PC-3 (cell line): ENCODE measurements around the gene TWF2. TPM values are rescaled to one million over a fixed set of nuclear protein-coding genes. Genes with fewer than 3 reads are reported as not detected.

Experiments
- ATAC-seq: fragments of 200-7000 bp; cut with Tn5 transposase; 2 replicates; pipeline ENCODE4 v1.9.1; 2020; ENCODE audit warnings: mild to moderate bottlenecking, moderate library complexity
- BruUV-seq: library from RNA; stranded (reverse); fragments of 400-500 nt; replicated peaks from 2 replicates; lab custom pipeline; 2021; lab: Mats Ljungman, UMichigan
- CTCF ChIA-PET: fragments of 300-600 bp; sonication (Branson Sonifier 250); formaldehyde crosslinking; loops from one replicate; lab custom pipeline; 2022; ENCODE audit warnings: antibody characterized with exemption; lab: Charles Lee
- POLR2A ChIA-PET: fragments of 300-600 bp; sonication (Branson Sonifier 250); formaldehyde crosslinking; loops from one replicate; lab custom pipeline; 2022; ENCODE audit warnings: antibody characterized with exemption; ENCODE audit not compliant: unreplicated experiment; lab: Charles Lee
- DNase-seq: peaks from one replicate; pipeline ENCODE4 v3.0.0-alpha.2; 2015
- H2AFZ ChIP-seq: fragments of 300-600 bp; sonication (generic); 2 replicates; pipeline ENCODE4 v1.6.0; 2016; ENCODE audit warnings: antibody characterized with exemption, low read length
- H3F3A ChIP-seq: fragments of 300-600 bp; sonication (generic); one replicate; pipeline ENCODE4 v1.6.0; 2017; ENCODE audit warnings: antibody characterized with exemption, low read length, control low read depth, mild to moderate bottlenecking; ENCODE audit not compliant: unreplicated experiment
- H3K27ac ChIP-seq: fragments of 300-600 bp; sonication (generic); 2 replicates; pipeline ENCODE4 v1.5.1; 2016; ENCODE audit warnings: mild to moderate bottlenecking, low read length
- H3K27me3 ChIP-seq: fragments of 300-600 bp; sonication (generic); 2 replicates; pipeline ENCODE4 v1.6.1; 2016; ENCODE audit warnings: low read length, mixed read lengths
- H3K36me3 ChIP-seq: fragments of 300-600 bp; sonication (generic); 2 replicates; pipeline ENCODE4 v1.6.1; 2016; ENCODE audit warnings: low read depth, mixed run types, low read length, mixed read lengths
- H3K4me1 ChIP-seq: fragments of 300-600 bp; sonication (generic); 2 replicates; pipeline ENCODE4 v1.5.1; 2016; ENCODE audit warnings: low read length; ENCODE audit not compliant: insufficient read depth
- H3K4me2 ChIP-seq: fragments of 300-600 bp; sonication (generic); 2 replicates; pipeline ENCODE4 v1.6.0; 2016; ENCODE audit warnings: low read length
- H3K4me3 ChIP-seq: fragments of 300-600 bp; sonication (generic); 2 replicates; pipeline ENCODE4 v1.5.1; 2016; ENCODE audit warnings: mild to moderate bottlenecking, low read length, mixed read lengths
- H3K79me2 ChIP-seq: fragments of 300-600 bp; sonication (generic); 2 replicates; pipeline ENCODE4 v1.6.1; 2017; ENCODE audit warnings: low read length, mixed read lengths
- H3K9ac ChIP-seq: fragments of 300-600 bp; sonication (generic); 2 replicates; pipeline ENCODE4 v1.6.0; 2016; ENCODE audit warnings: mild to moderate bottlenecking, low read length
- H3K9me2 ChIP-seq: fragments of 300-600 bp; sonication (generic); replicated peaks from 2 replicates; pipeline ENCODE4 v1.6.1; 2016; ENCODE audit warnings: mixed run types, low read length, mixed read lengths
- H3K9me3 ChIP-seq: fragments of 300-600 bp; sonication (generic); 2 replicates; pipeline ENCODE4 v1.6.1; 2016; ENCODE audit warnings: low read length, mixed read lengths
- H4K20me1 ChIP-seq: fragments of 300-600 bp; sonication (generic); 2 replicates; pipeline ENCODE4 v1.6.1; 2016; ENCODE audit warnings: low read length, mixed read lengths
- EZH2 ChIP-seq: fragments of 300-600 bp; sonication (generic); IDR thresholded peaks from one replicate; pipeline ENCODE4 v1.6.1; 2017; ENCODE audit warnings: antibody characterized with exemption, mild to moderate bottlenecking, low read length; ENCODE audit not compliant: unreplicated experiment
- EZH2phosphoT487 ChIP-seq: fragments of 300-600 bp; sonication (generic); IDR thresholded peaks from 2 replicates; pipeline ENCODE4 v1.6.1; 2018; ENCODE audit warnings: mild to moderate bottlenecking, antibody characterized with exemption, low read length, borderline replicate concordance
- intact Hi-C: fragments of 100-400 bp; cut with micrococcal nuclease; formaldehyde crosslinking; loops from 2 replicates; pipeline ENCODE4 v1.9.0; 2023
- total RNA-seq: library from RNA; depleted of rRNA; stranded (reverse); fragments of >200 nt; gene quantifications from 2 replicates; pipeline ENCODE4 v1.2.3, GENCODE V29; 2014
- TF ChIP-seq, protein P1 (sequence below): fragments of 300-600 bp; sonication (generic); conservative IDR thresholded peaks from 2 replicates; pipeline ENCODE4 v1.5.1; 2017; ENCODE audit warnings: antibody characterized with exemption, low read depth, mild to moderate bottlenecking, low read length

Gene TWF2
- total RNA-seq, 1 experiment from 2014 or later, result 147 TPM

DNA sequence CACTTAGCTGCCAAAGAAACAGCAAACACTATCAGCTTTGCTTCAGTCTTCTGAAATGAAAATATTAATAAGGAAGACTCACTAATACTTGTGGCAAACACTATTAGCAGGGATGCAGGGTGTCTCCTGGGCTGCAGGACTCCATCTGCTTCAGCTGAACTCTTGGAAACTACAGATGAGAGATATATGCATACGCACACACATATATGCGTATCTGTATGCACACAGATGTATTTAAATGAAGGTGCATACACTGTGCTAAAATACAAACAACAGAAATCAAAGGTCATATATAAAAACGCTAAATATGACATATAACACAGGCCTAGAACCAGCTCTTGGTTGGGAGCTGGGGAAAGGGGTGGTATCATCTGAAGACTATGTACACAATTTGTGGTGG lies 17.2 kb upstream of the TWF2 start:
- Histone ChIP-seq H2AFZ (no peak overlapping the region), H3K4me3 (no peak overlapping the region), H3K79me2 (peaks cover 7% of the 10 kb centered on the region; the same call in 1 of the 2 replicates), H3K9me2 (no peaks in the 10 kb centered on the region), H3K9ac (no peak overlapping the region), H3K27me3 (no peaks in the 10 kb centered on the region), H3K36me3 (peaks cover 74% of the 10 kb centered on the region), H3K9me3 (no peaks in the 10 kb centered on the region), H4K20me1 (no peaks in the 10 kb centered on the region), H3K4me2 (no peak overlapping the region), H3F3A (peaks cover 2% of the 10 kb centered on the region), H3K4me1 (no peaks in the 10 kb centered on the region), H3K27ac (no peak overlapping the region)
- no peak for DNase-seq
- ChIA-PET CTCF (no interaction called here), POLR2A (no interaction called here)
- ATAC-seq, result no peak
- no TSS peak for BruUV-seq
- intact Hi-C loops, result no loop called here
- TF ChIP-seq EZH2 (no peak), EZH2phosphoT487 (no peak)
- TF ChIP-seq, protein P1, sequence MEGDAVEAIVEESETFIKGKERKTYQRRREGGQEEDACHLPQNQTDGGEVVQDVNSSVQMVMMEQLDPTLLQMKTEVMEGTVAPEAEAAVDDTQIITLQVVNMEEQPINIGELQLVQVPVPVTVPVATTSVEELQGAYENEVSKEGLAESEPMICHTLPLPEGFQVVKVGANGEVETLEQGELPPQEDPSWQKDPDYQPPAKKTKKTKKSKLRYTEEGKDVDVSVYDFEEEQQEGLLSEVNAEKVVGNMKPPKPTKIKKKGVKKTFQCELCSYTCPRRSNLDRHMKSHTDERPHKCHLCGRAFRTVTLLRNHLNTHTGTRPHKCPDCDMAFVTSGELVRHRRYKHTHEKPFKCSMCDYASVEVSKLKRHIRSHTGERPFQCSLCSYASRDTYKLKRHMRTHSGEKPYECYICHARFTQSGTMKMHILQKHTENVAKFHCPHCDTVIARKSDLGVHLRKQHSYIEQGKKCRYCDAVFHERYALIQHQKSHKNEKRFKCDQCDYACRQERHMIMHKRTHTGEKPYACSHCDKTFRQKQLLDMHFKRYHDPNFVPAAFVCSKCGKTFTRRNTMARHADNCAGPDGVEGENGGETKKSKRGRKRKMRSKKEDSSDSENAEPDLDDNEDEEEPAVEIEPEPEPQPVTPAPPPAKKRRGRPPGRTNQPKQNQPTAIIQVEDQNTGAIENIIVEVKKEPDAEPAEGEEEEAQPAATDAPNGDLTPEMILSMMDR, result no peak

DNA sequence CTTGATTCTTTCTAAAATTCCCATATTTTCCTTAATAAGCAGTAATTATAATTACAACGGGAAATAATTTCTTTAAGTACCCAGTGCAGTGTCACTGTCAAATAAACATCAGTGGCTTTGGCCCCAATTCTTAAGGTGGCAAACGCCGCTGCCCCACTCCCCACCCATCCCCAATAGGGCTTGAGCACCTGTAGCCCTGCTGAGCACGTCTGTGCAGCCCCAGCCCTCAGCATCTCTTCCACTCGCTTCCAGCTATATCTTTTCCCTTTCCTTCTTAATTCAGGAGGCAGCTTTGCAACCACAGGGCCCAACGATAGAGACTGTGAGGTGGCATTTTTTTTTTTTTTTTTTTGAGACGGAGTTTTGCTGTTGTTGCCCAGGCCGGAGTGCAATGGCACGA lies 15.7 kb upstream of the TWF2 start:
- POLR2A ChIA-PET, result no interaction called here
- CTCF ChIA-PET, result no interaction called here
- H3K9me3 ChIP-seq, result no peaks in the 10 kb centered on the region
- DNase-seq (no peak), ATAC-seq (no peak)
- intact Hi-C loops, result no loop called here
- TF ChIP-seq EZH2, result no peak
- no peak for TF ChIP-seq EZH2phosphoT487
- TF ChIP-seq, protein P1, result no peak
- no peaks in the 10 kb centered on the region for H3K9me2 ChIP-seq
- no peak overlapping the region for H3K27ac ChIP-seq
- no peaks in the 10 kb centered on the region for H4K20me1 ChIP-seq
- H3K9ac ChIP-seq, result no peak overlapping the region
- no peak overlapping the region for H2AFZ ChIP-seq
- BruUV-seq, result no TSS peak
- H3K4me2 ChIP-seq, result no peak overlapping the region
- no peak overlapping the region for H3K4me3 ChIP-seq
- H3F3A ChIP-seq, result peaks cover 2% of the 10 kb centered on the region
- H3K79me2 ChIP-seq, result peaks cover 4% of the 10 kb centered on the region; the same call in 1 of the 2 replicates
- no peaks in the 10 kb centered on the region for H3K27me3 ChIP-seq
- H3K36me3 ChIP-seq, result peaks cover 64% of the 10 kb centered on the region
- no peaks in the 10 kb centered on the region for H3K4me1 ChIP-seq
